NOMO-1 treated with DMSO at 0.1 percent for 48 hours (cell line): Measurements from ENCODE around the gene PRKCG.
A peak's percentile ranks its signal among the peaks of the same experiment; 100 is the strongest.

Experiments used
- DNase-seq: peaks from one replicate; lab custom pipeline; 2025; ENCODE audit not compliant: unreplicated experiment; lab: John Stamatoyannopoulos, UW

PRKCG gene

DNA sequence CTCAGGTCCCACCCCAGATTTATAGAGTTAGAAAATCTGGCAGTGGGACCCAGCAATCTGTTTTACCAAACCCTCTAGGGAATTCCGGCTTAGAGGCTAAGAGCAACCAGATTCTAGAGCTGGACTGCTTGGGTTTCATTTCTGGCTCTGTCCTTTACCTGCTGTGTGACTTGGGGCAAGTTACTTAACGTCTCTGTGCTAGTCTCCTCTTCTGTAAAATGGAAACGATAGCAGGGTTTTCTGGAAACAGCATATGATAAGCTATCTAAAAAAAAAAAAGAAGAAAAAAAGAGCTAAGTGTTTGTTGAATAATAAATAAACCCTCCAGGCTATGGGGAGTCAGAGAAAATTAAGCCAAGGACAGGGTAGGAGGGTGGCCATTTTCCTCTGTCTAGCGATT, 15.5 kb downstream of the PRKCG start:
- no peak for DNase-seq

DNA sequence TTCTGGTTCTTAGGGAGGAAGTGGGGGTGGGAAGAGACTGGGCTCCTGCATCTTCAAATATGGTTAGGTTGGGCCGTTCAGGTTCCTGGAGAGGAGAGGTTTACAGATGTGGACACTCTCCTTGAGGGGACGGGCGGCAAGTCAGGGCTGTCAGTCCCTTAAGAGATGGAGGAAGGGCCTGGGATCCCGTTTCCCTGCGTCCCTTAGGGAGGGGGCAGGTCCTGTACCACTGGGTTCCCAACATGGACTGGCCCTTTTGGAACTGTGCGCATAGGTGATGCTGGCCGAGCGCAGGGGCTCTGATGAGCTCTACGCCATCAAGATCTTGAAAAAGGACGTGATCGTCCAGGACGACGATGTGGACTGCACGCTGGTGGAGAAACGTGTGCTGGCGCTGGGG, 16.2 kb downstream of the PRKCG start:
- DNase-seq = no peak

DNA sequence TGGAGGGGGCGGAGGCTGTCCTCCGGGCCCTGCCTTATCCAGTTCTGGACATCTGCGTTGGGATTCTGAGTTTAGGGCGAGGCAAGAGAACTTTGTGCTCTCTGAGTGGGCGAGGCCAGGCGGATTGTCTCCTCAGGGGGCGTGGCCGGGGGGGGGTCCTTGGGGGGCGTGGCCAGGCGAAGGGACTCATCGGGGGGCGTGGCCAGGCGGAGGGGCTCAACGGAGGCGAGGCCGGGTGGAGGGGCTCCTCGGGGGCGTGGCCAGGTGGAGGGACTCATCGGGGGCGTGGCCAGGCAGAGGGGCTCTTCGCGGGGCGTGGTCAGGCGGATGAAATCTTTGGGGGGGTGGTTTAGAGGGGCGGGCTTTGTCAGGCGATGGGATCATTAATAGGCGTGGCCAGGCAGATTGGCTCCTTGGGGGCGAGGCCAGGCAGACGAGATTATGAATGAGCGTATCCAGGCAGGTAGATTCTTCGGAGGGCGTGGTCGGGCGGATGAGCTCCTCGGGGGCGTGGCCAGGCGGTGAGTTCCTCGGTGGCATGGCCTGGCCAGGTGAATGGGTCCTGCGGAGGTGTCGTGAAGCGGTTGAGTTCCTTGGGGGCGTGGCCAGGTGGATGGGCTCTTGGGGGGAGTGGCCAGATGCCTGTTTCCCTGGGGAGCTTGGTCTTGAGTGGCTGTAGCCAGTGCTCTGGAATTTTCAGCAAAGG, 16.8 kb downstream of the PRKCG start:
- DNase-seq = no peak

DNA sequence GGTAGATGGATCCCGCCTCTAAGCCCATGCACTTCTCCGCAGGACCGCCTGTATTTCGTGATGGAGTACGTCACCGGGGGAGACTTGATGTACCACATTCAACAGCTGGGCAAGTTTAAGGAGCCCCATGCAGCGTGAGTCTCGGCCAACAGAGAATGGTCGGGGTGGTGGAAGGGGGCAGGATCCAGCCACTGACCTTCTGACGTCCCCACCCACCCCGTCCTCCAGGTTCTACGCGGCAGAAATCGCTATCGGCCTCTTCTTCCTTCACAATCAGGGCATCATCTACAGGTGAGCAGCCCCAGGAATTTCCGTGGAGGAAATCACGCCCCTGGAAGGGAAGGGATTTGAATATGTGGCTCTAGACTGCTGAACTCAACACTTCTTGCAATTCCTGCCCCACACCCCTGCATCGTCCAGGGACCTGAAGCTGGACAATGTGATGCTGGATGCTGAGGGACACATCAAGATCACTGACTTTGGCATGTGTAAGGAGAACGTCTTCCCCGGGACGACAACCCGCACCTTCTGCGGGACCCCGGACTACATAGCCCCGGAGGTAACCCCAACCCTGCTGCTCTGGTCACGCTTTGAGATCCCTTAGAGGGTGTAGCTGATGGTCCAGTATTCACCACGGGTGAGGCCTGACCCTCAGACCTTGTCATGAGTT, 18.3 kb downstream of the PRKCG start:
- DNase-seq = no peak

DNA sequence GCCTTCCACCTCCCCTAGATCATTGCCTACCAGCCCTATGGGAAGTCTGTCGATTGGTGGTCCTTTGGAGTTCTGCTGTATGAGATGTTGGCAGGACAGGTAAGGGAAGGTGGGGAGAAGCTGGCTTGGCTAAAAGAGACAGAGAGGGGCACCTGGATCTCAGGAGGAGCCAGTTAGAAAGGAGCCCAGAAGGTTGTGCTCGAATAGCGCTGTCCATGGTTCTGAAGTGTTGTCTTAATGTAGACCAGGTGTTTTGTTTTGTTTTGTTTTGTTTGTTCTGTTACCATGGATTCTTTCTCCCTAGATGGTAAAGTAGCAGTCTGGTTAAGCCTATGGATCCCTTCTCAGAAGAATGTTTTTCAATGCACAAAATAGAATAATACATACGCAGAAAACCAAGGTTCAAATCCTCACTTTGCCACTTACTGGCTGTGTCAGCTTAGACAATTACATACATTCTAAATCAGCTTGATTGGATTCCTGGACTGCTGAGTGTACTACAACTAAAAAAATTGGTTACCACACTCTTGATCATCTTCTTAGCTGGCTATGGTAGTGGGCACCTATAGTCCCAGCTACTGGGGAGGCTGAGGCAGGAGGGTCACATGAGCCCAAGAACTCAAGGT, 21.2 kb downstream of the PRKCG start:
- peak; percentile 37 for DNase-seq

DNA sequence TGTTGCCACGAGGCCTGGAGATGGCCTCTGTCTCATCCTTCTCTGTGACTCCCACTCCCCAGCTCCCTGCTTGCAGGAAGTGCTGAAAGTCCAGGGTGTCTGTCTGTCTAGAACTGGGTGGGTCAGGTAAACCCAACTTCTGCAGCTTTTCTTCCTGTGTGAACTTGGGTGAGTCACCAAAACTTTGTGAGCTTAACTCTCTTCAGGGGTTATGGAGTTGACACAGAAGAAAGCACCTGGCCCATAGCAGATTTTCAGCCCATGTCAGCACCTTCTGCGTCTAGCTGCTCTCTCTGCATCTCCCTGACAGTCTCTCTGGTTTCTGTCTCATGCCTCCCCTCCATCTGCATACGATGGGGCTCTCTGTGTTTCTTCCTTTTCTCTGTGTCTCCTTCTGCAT, 22.9 kb downstream of the PRKCG start:
- DNase-seq = no peak

DNA sequence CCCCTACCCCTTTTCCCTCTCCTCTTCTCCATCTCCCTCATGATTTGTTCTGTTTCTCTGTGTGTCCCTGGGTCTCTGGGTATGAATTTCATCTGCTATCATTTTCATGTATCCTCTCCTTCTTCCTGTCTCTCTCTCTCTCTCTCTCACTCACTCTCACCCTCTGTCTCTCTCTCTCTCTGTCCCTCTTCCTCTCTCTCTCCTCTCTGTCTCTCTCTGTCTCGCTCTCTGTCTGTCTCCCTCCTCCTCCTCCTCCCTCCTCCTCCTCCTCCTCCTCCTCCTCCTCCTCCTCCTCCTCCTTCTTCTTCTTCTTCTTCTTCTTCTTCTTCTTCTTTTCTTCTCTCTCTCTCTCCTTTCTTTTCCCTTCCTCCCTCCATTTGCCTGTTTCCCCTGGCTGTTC, 23.8 kb downstream of the PRKCG start:
- no peak for DNase-seq

DNA sequence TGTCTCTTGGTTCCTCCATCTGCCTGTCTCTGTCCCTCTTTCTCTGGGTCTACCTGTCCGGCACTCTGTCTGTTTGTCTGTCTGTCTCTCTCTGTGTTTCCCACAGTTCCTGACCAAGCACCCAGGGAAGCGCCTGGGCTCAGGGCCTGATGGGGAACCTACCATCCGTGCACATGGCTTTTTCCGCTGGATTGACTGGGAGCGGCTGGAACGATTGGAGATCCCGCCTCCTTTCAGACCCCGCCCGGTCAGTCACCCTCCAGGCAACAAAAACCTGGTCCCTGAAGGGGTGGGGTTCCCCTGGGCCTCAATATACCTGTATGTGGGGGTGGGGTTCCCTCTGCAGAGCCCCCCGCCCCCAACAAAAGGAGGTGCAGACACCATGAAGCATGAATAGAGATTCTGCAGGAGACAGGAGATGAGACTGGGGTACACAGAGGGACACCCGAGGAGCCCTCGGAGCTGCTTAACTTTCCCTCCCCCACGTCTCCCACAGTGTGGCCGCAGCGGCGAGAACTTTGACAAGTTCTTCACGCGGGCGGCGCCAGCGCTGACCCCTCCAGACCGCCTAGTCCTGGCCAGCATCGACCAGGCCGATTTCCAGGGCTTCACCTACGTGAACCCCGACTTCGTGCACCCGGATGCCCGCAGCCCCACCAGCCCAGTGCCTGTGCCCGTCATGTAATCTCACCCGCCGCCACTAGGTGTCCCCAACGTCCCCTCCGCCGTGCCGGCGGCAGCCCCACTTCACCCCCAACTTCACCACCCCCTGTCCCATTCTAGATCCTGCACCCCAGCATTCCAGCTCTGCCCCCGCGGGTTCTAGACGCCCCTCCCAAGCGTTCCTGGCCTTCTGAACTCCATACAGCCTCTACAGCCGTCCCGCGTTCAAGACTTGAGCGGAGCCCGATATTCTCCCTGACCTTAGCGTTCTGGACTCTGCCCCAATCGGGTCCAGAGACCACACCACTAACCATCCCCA, 24.5 kb downstream of the PRKCG start:
- no peak for DNase-seq

DNA sequence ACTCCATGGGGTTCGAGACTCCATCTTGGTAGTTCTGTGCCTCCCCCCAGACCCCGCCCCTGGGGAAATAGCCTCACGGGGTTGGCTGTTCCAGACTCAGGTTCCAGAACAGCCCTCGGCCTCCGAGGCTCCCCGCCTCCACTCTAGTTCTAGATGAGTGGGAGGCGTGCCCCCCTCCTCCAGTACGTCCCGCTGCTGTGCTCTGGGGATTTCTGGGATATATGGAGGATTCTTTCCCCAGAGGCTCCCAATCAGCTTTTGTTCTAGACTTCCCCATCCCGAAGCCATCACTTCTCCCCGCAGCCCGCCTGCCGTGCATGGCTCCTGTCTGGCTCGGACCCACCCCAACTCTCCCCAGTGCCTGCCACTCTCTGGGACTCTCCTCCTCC, 25.2 kb downstream of the PRKCG start:
- no peak for DNase-seq

DNA sequence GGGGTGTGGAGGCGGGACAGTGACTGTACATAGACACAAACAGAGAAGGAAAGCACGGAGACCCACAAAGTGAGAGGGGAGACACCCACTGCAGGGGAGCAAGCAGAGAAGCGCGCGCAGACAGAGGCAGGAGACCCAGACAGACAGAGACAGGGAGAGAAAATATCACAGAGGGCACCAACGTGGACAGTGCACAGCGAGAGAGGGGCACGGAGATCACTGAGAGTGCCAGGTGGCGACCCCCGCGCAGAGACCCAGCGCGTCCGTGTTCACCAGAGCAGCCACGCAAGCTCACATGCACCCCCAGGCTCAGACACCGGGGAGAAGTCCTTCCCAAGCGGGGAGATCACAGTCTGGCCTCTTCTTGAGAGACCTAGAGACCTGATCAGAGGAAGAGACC, 25.7 kb downstream of the PRKCG start:
- DNase-seq = no peak

DNA sequence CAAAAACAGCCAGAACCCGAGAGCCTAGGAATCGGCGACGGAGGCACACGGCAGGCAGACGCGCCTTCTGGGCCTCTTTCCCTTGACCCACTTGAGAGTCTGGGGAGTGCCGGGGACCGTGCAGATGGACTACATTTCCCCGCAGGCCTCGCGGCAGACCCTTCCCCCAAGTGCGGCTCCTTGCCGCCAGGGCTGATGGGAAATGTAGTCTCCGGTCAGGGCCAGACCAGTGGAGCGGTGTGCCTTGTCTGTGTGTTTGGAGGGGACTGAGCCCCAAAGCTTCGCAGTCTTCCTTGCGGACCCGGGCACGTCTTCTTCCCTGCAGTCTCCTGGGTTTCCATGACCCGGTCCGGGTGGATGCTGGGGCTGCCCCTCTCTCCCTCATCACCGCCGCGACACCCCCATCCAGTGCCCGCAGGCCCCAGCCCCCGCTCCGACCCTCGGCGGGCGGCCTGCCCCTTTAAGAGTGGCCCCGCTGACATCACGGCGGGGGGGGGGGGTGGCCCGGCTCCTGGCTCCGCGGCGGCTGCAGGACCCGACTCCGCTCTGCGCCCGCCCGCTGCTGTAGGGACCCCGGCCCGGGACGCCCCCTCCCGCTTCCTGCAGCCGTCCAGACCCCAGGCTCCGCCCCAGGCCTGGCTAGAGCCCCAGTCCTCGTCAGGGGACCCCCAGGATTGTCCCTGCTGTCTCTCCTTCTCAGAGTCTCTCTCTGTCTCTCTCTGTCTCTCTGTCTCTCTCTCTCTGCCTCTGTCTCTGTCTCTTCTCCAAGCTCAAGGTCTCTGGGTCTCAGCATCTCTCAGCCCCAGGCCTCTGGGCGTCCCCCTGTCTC, 26.3 kb downstream of the PRKCG start:
- DNase-seq = peak; percentile 12

DNA sequence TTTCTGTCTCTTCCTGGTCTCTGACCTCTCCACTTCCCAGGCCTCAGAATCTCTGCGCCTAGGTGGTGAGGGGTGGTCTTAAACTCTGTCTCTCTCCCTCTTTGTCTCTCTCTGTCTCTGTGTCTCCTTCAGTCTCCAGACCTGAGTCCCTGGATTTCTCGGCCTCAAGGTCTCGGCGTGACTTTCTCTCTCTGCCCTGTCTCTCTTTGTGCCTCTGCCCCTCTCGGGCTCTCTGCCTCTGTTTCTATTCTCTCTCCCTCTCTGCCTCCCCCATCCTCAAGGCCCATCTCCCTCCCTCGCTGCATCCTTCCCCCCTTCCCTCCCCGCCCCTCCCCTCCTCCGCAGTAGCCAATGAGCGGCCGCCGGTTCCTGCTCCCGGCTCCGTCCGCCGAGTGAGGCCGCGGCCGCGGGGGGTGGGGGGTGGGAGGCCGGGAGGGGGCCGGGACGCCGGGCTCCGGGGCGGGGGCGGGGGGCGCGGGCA, 27.0 kb downstream of the PRKCG start, which contains the start of gene CACNG7:
TSS of gene CACNG7 (plus strand) at position 344 of the 481 bp plus-strand sequence. CDS start 3,554 bp downstream, outside the sequence.
- DNase-seq = no peak

DNA sequence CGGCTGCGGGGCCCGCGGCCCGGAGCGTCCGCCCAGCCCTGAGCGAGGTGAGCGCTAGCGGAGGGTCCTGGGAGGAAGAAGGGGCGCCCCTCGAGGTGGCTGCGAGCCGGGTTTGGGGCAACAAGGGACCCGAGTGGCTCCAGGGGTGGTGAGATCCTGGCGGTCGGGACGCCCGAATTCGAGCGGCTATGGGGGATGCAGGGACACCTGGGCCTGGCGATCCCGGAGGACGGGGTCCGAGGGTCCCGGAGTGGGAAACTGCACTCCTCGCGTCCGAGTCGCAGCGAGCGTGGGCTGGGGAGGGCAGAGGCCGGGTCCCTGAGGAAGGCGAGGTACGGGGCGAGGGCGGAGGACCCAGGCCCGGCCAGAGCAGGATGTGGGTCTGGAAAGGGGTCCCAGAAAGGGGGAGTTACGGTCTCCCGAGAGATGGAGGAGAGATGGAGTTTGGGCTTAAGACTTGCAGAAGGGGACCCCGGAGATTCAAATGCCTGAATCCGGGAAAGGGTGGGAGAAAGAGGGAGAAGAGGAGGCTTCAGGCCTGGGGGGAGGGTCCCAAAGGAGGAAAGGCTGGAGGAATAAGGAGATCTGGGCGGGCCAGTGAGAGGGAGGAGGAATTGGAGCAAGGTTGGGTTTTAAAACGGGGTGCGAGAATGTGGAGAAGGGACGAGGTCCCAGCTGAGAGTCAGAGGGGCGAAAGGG, 27.6 kb downstream of the PRKCG start:
- no peak for DNase-seq

DNA sequence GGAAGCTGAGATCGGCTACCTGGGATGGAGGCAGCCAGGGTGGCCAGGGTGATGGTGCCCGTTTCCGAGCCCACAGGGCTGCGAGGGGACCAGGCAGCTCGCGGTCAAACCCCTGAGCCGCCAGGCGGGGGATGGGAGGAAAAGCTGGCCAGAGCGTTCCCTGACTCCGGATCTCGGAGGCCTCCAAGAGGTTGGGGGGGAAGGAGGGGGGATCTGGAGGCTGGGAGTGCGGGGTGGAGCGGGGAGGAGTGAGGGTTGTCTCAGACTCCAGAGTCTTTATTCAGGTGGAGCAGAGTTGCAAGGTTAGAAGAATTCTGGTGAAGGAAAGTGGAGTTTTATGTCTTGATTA, 28.1 kb downstream of the PRKCG start:
- DNase-seq = no peak

DNA sequence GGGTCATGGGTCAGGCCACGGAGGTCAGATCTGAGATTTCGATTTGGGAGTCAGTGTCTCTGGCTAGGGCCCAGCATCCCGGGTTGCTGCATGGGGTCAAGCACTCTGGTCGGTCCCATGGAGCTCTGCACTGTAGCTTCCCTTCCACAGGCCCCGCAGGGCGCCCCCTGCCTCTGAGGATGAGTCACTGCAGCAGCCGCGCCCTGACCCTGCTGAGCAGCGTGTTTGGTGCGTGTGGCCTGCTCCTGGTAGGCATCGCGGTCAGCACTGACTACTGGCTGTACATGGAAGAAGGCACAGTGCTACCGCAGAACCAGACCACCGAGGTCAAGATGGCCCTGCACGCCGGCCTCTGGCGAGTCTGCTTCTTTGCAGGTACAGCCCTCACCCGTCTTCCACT, 30.7 kb downstream of the PRKCG start:
- no peak for DNase-seq

DNA sequence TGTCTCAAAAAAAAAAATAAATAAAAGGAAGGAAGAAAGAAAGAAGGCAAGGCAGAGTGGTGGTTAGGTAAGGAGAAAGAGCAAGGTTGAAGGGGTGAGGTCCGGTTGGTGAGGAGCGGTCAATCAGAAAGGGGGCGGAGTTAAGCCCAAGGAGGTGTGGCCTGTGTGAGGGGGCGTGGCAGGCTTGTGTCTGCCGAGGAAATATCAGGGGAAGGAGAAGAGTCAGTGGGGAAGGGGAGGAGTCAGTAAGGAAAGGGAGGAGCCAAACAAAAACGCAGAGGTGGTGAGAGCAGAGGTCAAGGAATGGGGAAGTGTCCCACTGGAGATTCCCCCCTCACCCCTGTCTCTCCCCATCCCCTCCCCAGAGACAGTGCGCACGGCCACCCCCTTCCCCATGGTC, 33.0 kb downstream of the PRKCG start:
- DNase-seq = no peak

DNA sequence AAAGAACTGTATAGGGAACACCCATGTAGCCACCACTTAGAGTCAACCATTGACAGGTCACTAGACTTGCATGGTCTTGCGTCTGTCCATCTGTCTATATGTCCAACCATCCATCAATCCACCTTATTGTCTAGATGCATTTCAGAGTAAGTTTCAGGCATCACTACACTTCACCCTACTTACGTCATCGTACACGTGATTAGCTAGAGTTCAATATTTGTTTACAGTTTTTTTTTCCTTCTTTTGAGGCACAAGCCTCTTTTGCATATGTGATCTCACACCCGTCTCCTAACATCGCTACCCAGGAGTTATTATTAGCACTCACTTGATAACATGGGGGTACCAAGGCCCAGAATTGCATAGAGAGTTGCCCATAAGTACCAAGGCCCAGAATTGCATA, 34.0 kb downstream of the PRKCG start:
- no peak for DNase-seq

DNA sequence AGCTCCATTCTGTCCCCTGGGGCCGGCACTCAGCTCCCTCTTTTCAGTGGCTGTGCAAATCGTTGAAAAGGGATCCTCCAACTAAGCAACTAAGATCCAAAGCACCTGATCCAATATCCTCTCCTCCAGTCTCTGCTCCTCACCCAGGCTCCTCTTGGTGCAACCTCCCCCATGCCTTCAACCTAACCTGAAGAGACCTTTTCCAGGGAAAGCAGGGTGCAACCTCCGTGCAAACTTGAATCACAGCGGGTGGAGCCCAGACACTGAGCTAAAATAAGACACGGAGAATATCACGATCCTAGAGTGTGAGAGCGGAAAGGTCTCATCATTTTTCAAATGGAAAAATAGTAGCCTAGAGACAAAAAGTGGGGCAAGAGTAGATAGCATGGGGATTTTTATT, 35.4 kb downstream of the PRKCG start:
- no peak for DNase-seq

DNA sequence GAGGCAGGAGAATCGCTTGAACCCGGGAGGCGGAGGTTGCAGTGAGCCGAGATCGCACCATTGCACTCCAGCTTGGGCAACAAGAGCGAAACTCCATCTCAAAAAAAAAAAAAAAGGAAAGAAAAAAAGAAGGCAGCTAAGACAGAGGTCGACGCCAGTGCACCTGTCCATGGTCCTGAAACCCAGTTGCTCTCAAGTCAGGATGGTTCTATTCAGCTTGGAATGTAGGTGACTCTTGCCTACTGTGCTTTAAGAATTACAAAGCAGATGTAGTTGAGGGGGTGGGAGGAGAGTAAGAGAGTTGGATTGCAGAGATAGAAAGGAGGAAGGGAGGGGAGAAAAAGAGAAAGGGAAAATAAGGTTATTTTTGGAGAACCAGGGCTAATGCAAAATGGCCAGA, 45.7 kb downstream of the PRKCG start:
- peak; percentile 36 for DNase-seq

DNA sequence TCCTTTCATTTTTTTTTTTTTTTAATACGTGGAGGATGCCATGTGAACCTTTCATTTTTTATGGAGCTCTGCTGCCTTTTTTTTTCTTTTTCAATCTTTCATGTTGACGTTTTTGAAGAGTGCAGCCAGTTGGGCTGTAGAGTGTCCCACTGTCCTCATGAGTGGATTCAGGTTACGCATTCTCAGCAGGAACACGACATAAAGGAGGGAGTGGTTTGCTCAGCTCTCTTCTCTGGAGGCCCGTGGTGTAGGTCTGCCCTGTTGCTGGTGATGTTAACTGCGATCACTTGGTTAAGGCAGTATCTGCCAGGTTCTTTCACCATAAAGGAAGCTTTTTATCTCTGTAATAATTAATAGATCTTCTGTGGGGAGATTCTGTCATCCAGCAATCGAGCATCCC, 54.0 kb downstream of the PRKCG start:
- DNase-seq = no peak
